Suprapubic skin (tissue), 4 donors: ENCODE data around the gene MRPL54. TPM values are rescaled to one million over a fixed set of nuclear protein-coding genes. Genes with fewer than 3 reads are reported as not detected.

Experiments
- DNase-seq, 2 donors: peaks; one replicate each; pipeline ENCODE4 v3.0.0-alpha.2; 2019; ENCODE audit warnings: low spot score in 2 of 2
- H3K27ac ChIP-seq: fragments of 200-600 bp; sonication (generic); one replicate; pipeline ENCODE4 v1.5.1; 2019
- H3K27me3 ChIP-seq: fragments of 200-600 bp; sonication (generic); one replicate; pipeline ENCODE4 v1.5.1; 2019
- H3K36me3 ChIP-seq: fragments of 200-600 bp; sonication (generic); one replicate; pipeline ENCODE4 v1.5.1; 2019
- H3K4me1 ChIP-seq: fragments of 200-600 bp; sonication (generic); one replicate; pipeline ENCODE4 v1.5.1; 2019
- H3K4me3 ChIP-seq: fragments of 200-600 bp; sonication (generic); one replicate; pipeline ENCODE4 v1.5.1; 2019; ENCODE audit warnings: mild to moderate bottlenecking
- H3K9me3 ChIP-seq: fragments of 200-600 bp; sonication (generic); one replicate; pipeline ENCODE4 v1.5.1; 2019
- EP300 ChIP-seq: sonication (generic); formaldehyde crosslinking; IDR thresholded peaks from one replicate; pipeline ENCODE4 v1.6.1; 2017; ENCODE audit warnings: antibody characterized with exemption
- POLR2A ChIP-seq, 2 donors: fragments of 450-650 bp; IDR thresholded peaks; one replicate each; pipeline ENCODE4 v1.6.1; 2017; ENCODE audit warnings: antibody characterized with exemption in 2 of 2, mild to moderate bottlenecking in 2 of 2, moderate library complexity in 2 of 2
- POLR2AphosphoS5 ChIP-seq, 3 donors: sonication (generic); formaldehyde crosslinking; IDR thresholded peaks; one replicate each; pipeline ENCODE4 v1.6.1; 2017; ENCODE audit warnings: antibody characterized with exemption in 3 of 3
- WGBS: methylation state at CpG from one replicate; pipeline ENCODE4 v1.1.5; 2018; 5-methylcytosine and 5-hydroxymethylcytosine counted together
- total RNA-seq, 4 donors: library from RNA; depleted of rRNA; stranded (reverse); fragments of >200 nt; gene quantifications; one replicate each; pipeline ENCODE4 v1.1.0, GENCODE V29; 2016
- TF ChIP-seq, protein P1 (sequence below), 2 donors: fragments of 200-600 bp in 1 of 2; fragments of 450-650 bp in 1 of 2; sonication (generic) in 1 of 2; IDR thresholded peaks; one replicate each; pipeline ENCODE4 v1.5.1; 2016 to 2019; ENCODE audit warnings: antibody characterized with exemption in 2 of 2, mild to moderate bottlenecking in 1 of 2, moderate library complexity in 1 of 2

The MRPL54 gene
- total RNA-seq, 4 donors from 2014 or later, result 41.5 to 92.6 (median 63.7) TPM

DNA sequence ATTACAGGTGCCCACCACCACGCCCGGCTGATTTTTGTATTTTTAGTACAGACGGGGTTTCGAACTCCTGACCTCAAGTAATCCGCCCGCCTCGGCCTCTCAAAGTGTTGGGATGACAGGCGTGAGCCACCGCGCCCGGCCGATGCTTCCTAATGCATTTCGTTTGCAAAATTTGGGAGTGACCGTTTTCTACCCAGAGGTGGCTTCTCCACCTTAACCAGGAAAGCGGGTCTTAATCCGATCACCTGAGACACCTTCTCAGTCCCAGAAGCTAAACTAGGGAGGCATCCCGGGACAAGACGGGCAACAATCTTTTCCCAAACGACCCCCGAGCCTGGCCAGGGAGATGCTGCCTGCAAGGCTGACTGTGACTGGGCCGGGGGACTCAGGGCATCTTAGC lies 38.5 kb downstream of the MRPL54 start:
- Histone ChIP-seq H3K27me3 (peaks cover 48% of the 10 kb centered on the region), H3K36me3 (no peaks in the 10 kb centered on the region), H3K4me1 (peaks cover 14% of the 10 kb centered on the region), H3K4me3 (peak overlapping the region; percentile 39), H3K9me3 (peaks cover 4% of the 10 kb centered on the region), H3K27ac (no peak overlapping the region)
- 36% methylated on average over 21 of the region's 21 CpGs for WGBS
- DNase-seq, result no peak
- TF ChIP-seq POLR2AphosphoS5 (IDR thresholded peaks at IDR 0.05) (no peak), POLR2A (IDR thresholded peaks at IDR 0.05) (no peak), EP300 (no peak)
- TF ChIP-seq, protein P1, sequence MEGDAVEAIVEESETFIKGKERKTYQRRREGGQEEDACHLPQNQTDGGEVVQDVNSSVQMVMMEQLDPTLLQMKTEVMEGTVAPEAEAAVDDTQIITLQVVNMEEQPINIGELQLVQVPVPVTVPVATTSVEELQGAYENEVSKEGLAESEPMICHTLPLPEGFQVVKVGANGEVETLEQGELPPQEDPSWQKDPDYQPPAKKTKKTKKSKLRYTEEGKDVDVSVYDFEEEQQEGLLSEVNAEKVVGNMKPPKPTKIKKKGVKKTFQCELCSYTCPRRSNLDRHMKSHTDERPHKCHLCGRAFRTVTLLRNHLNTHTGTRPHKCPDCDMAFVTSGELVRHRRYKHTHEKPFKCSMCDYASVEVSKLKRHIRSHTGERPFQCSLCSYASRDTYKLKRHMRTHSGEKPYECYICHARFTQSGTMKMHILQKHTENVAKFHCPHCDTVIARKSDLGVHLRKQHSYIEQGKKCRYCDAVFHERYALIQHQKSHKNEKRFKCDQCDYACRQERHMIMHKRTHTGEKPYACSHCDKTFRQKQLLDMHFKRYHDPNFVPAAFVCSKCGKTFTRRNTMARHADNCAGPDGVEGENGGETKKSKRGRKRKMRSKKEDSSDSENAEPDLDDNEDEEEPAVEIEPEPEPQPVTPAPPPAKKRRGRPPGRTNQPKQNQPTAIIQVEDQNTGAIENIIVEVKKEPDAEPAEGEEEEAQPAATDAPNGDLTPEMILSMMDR (IDR thresholded peaks at IDR 0.05), result no peak

DNA sequence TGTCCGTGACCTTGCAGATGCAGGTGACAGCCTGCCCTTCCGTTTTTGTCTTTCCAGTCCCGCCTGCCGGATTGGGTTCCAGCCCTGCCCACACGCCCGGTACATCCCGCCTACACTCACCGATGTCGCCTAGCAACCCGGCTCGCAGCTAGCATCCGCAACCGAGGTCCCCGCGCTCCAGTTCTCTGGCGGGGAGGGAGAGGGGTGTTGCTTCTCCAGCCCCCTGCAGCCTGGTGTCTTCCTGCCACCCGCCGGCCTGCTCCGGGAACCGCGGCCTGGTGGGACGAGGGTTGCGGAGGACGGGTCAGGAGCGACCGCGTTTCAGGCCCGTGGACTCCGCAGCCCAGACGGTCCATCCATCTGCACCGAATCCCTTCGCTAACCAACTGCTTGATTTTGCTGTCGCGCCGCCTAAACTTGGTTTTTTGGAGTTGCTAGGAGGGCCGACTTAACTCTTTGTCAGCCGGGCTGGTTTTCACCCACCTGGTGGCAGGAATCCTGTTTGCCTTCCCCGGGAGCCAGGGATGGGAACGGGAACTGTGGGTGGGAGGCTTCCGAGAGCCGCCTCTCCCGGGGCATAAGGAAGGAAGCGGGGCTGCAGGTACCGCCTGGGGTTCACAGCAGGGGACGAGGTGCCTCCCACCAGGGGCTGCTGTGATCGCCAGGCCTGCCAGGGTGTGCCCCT lies 39.1 kb downstream of the MRPL54 start:
- Histone ChIP-seq H3K36me3 (no peaks in the 10 kb centered on the region), H3K4me1 (peaks cover 14% of the 10 kb centered on the region)
- WGBS, result 8% methylated on average over 13 of the region's 46 CpGs

DNA sequence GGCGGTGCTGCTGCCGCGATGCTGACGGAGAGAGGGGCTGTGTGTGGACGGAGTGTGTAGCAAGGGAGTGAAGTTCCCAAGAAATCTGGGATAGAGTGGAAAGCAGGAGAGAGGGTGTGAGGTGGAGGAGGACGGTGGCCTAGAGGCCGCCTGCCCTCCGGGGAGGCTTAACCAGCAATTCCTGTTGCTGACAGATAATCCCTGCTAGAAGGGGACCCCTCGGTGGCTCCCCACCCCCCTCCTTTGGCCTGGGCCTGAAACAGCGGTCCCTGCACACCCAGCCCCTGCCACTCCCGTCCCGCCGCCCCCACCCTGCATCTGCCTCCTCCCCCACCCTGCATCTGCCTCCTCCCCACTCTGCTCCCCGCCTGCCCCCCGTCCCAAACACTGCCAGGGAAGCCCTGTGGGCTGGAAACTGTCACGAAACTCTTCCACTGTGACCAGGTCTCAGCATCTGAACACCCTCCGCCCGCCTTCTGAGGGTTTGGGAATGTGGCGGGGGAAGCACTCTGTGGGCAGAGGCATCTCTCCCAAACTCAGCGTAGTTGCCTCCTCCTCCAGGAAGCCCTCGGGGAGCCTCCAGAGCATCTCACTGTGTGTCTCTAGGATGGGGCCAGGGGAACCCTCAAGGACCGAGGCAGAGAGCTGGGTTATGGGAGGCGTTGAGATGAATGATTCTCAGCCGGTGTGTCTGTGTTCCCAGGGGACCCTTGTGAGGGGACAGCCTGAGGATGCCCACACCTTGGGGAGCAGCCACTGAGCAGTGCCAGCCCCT lies 40.8 kb downstream of the MRPL54 start:
- Histone ChIP-seq H3K36me3 (no peaks in the 10 kb centered on the region), H3K4me1 (peaks cover 15% of the 10 kb centered on the region), H3K9me3 (no peaks in the 10 kb centered on the region), H3K4me3 (no peak overlapping the region), H3K27ac (no peak overlapping the region), H3K27me3 (peaks cover 48% of the 10 kb centered on the region)
- WGBS, result 85% methylated on average over 18 of the region's 24 CpGs
- no peak for DNase-seq
- TF ChIP-seq POLR2A (IDR thresholded peaks at IDR 0.05) (no peak), POLR2AphosphoS5 (IDR thresholded peaks at IDR 0.05) (no peak), EP300 (no peak)
- TF ChIP-seq, protein P1 (IDR thresholded peaks at IDR 0.05), result no peak

More for the DNA sequence above, 39.1 kb downstream of the MRPL54 start:
- Histone ChIP-seq H3K9me3 (peaks cover 4% of the 10 kb centered on the region), H3K4me3 (peak overlapping the region; percentile 39), H3K27ac (no peak overlapping the region), H3K27me3 (peaks cover 48% of the 10 kb centered on the region)
- no peak for TF ChIP-seq EP300
- TF ChIP-seq, protein P1 (IDR thresholded peaks at IDR 0.05), result no peak
- no peak for TF ChIP-seq POLR2AphosphoS5 (IDR thresholded peaks at IDR 0.05)
- no peak for TF ChIP-seq POLR2A (IDR thresholded peaks at IDR 0.05)
- DNase-seq, result no peak

DNA sequence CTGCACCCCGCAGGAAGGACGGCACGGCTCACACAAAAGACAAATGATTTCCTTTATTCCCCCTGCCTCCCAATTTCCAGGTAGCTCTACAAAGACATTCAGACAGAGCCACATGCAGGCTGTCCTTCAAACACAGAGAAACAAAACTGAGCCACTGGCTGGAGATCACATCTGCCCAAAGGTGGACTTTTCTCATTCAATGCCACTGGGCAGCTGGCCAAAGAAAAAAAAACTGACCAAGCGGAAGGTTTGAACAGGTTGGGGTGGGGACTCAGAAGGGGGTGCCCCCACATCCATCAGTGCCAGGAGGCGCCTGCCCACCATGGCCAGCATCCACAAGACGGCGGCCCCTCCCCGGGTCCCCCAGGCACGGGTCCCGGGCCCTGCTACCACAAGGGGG lies 41.5 kb downstream of the MRPL54 start:
- WGBS, result 64% methylated on average over 10 of the region's 10 CpGs
- no peaks in the 10 kb centered on the region for H3K36me3 ChIP-seq
- H3K9me3 ChIP-seq, result no peaks in the 10 kb centered on the region
- DNase-seq, result no peak
- peaks cover 48% of the 10 kb centered on the region for H3K27me3 ChIP-seq
- H3K4me3 ChIP-seq, result no peak overlapping the region
- no peak overlapping the region for H3K27ac ChIP-seq
- H3K4me1 ChIP-seq, result peaks cover 19% of the 10 kb centered on the region
- no peak for TF ChIP-seq EP300
- TF ChIP-seq, protein P1 (IDR thresholded peaks at IDR 0.05), result no peak
- TF ChIP-seq POLR2A (IDR thresholded peaks at IDR 0.05), result no peak
- no peak for TF ChIP-seq POLR2AphosphoS5 (IDR thresholded peaks at IDR 0.05)

DNA sequence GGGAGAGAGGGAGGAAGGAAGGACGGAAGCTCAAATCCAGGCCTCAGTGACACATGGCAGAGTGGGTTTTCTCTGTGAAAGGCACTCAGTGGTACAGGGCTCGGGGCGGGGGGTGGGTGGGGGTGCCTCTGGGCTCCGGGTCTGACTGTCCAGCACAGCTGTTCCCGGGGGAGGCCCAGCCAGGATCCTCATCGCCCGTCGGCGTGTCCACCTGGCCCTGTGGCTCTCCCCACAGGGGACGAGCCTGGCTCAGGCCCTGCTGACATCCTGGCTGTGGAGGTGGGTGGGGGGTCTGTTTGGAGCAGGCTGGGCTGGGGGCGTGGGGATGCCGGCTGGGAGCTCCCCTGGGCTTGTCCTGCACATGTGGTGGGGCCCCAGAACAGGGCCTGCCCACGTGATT lies 41.9 kb downstream of the MRPL54 start:
- TF ChIP-seq POLR2A (IDR thresholded peaks at IDR 0.05) (no peak), EP300 (no peak), POLR2AphosphoS5 (IDR thresholded peaks at IDR 0.05) (no peak)
- TF ChIP-seq, protein P1 (IDR thresholded peaks at IDR 0.05), result no peak
- no peak overlapping the region for H3K27ac ChIP-seq
- H3K9me3 ChIP-seq, result no peaks in the 10 kb centered on the region
- H3K36me3 ChIP-seq, result no peaks in the 10 kb centered on the region
- no peak for DNase-seq
- peaks cover 45% of the 10 kb centered on the region for H3K27me3 ChIP-seq
- H3K4me1 ChIP-seq, result peaks cover 19% of the 10 kb centered on the region
- 64% methylated on average over 5 of the region's 13 CpGs for WGBS
- no peak overlapping the region for H3K4me3 ChIP-seq
